NCI-H69 (cell line): ENCODE results near the gene GPR153.

ENCODE experiments used
- DNase-seq: peaks from one replicate; lab custom pipeline; 2025; lab: John Stamatoyannopoulos, UW

Gene GPR153

GRCh38 chr1:6199298-6200187 lies 61.4 kb downstream of the GPR153 start, which contains the start of gene RPL22:
Gene RPL22 (minus strand): TSS chr1:6199595. CDS start chr1:6199573, 22 bp downstream.
- peak; percentile 97 for DNase-seq

DNA sequence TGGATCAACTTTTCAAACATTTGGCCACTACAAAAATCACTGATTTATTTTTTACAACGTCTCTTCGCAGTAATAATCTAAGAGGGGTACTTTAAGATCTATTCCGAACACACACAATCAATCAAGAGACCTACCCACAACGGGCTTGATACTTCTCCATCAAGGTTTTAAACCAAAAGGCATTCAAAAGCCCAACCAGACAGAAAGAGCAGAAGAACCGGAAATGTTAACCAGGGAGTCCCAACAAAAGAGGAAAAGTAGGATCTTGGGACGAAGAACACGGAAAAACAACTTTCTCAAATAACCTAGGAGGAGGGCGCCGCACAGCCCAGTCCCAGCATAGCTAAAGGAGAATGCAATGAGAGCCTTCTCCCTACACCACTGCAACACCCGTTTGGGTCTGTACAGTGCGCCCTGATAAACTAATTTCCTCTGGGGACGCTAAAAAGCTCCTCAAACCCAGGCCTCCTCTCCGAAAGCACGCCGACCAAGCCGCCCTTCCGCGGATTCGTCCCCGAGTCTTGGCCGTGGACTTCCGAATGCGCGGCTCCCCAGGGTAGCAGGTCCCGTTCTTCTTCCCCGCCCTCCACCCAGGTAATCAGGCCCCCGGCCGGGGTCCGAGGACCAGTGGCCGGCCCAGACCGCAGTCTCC lies 62.1 kb downstream of the GPR153 start:
- no peak for DNase-seq

DNA sequence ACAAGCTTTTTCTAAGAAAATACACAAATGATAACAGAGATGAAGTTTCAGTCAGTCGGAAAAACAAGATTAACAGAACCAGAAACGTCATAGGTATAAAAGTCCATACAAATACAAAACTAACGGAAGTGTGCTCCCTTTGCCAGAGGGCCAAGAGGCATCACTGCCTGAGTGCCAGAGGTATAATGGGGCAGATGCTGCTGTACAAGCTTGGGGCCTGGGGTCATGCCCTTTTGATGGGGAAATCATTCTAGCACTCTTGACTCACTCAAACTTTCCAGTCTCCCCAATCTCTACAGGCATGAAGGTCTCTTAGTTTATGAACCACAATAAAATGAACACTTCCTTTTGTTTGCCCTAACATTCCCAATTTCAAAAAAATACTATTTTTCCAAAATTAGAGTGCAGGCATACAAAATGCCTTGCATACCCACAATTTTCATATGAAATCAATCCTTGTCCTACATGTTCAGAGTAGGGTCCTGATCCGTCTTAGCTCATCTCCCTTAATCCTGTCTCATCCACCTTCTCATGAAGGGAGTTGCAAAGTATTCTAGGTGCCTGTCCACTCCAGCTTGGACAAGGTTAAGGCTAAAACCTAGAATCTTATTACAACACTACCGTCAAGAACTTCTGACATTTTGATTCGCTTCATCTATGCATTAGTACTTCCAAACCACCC lies 63.0 kb downstream of the GPR153 start:
- no peak for DNase-seq
